HepG2 (cell line): ENCODE measurements around the gene IFT122. TPM values are rescaled to one million over a fixed set of nuclear protein-coding genes. Genes with fewer than 3 reads are reported as not detected.

Source experiments
- ATAC-seq: fragments of 200-7000 bp; cut with Tn5 transposase; 3 replicates; pipeline ENCODE4 v1.9.1; 2020; ENCODE audit warnings: mild to moderate bottlenecking, moderate library complexity
- BruUV-seq: library from RNA; stranded (reverse); fragments of 400-500 nt; replicated peaks from 2 replicates; lab custom pipeline; 2021; lab: Mats Ljungman, UMichigan
- CTCF ChIA-PET: fragments of 300-600 bp; formaldehyde crosslinking; extraction: SDS; loops from one replicate; lab custom pipeline; 2021; ENCODE audit warnings: low total read pairs, inconsistent platforms, low intra/inter-chr PET ratio; lab: Yijun Ruan, JAX
- POLR2A ChIA-PET: fragments of 350-600 bp; sonication (Branson Sonifier 250); formaldehyde crosslinking; loops from one replicate; lab custom pipeline; 2020; ENCODE audit warnings: antibody characterized with exemption, inconsistent platforms; lab: Yijun Ruan, JAX
- DNase-seq: peaks from one replicate; pipeline ENCODE4 v3.0.0-alpha.2; 2015; ENCODE audit warnings: low spot score
- FAIRE-seq: peaks from 3 replicates; lab custom pipeline; 2011; peaks lifted over from hg19 to GRCh38; lab: Jason Lieb, UNC
- H2AFZ ChIP-seq: one replicate; pipeline ENCODE4 v1.6.1; 2011; ENCODE audit warnings: low read length, inconsistent platforms
- H3K27ac ChIP-seq: fragments of 300-600 bp; 3 replicates; pipeline ENCODE4 v1.8.0; 2011; ENCODE audit warnings: mixed run types, mild to moderate bottlenecking, mixed read lengths, low read length, inconsistent platforms; ENCODE audit not compliant: insufficient read depth; ENCODE audit errors: extremely low read length
- H3K27me3 ChIP-seq, 2 experiments: fragments of 200-600 bp in 1 of 2; 2 replicates in 1 of 2; 3 replicates in 1 of 2; pipeline versions ENCODE4 v1.6.0 to v1.8.0; 2011; ENCODE audit warnings: low read length in 2 of 2, mild to moderate bottlenecking in 2 of 2, moderate library complexity in 2 of 2, inconsistent platforms in 1 of 2; ENCODE audit not compliant: insufficient read depth in 2 of 2, control insufficient read depth in 1 of 2
- H3K36me3 ChIP-seq, 2 experiments: fragments of 200-600 bp in 1 of 2; replicated peaks in 1 of 2; 2 replicates in 1 of 2; 3 replicates in 1 of 2; pipeline versions ENCODE4 v1.5.1 to v1.8.0; 2011; ENCODE audit warnings: low read length in 2 of 2, inconsistent platforms in 1 of 2; ENCODE audit not compliant: insufficient read depth in 2 of 2, control insufficient read depth in 1 of 2
- H3K4me1 ChIP-seq: 2 replicates; pipeline ENCODE4 v1.5.1; 2012; ENCODE audit warnings: low read length, inconsistent platforms; ENCODE audit not compliant: insufficient read depth
- H3K4me2 ChIP-seq: 2 replicates; pipeline ENCODE4 v1.6.0; 2011; ENCODE audit warnings: low read depth, low read length, inconsistent platforms
- H3K4me3 ChIP-seq, 3 experiments: fragments of 200-600 bp in 1 of 3; sonication (generic), shearing (Covaris generic) in 1 of 3; replicated peaks in 1 of 3; 2 replicates each; pipeline ENCODE4 v1.5.1; 2011 to 2016; ENCODE audit warnings: low read length in 3 of 3, inconsistent platforms in 2 of 3, low read depth in 2 of 3, mild to moderate bottlenecking in 2 of 3, control low read depth in 1 of 3, mixed read lengths in 1 of 3; ENCODE audit not compliant: insufficient read depth in 1 of 3
- H3K79me2 ChIP-seq: one replicate; pipeline ENCODE4 v1.6.1; 2011; ENCODE audit warnings: low read length, inconsistent platforms; ENCODE audit not compliant: insufficient read depth
- H3K9ac ChIP-seq: 2 replicates; pipeline ENCODE4 v1.6.0; 2011; ENCODE audit warnings: mild to moderate bottlenecking, low read depth, low read length, inconsistent platforms; ENCODE audit not compliant: insufficient read depth
- H3K9me3 ChIP-seq: 2 replicates; pipeline ENCODE4 v1.5.1; 2012; ENCODE audit warnings: mild to moderate bottlenecking, low read length
- H4K20me1 ChIP-seq: 2 replicates; pipeline ENCODE4 v1.6.0; 2011; ENCODE audit warnings: inconsistent platforms, mild to moderate bottlenecking, low read length, moderate library complexity; ENCODE audit not compliant: insufficient read depth
- ERF ChIP-seq: IDR thresholded peaks from 2 replicates; pipeline ENCODE4 v1.6.1; 2018; ENCODE audit warnings: missing biosample characterization, missing genetic modification reagents
- GATA4 ChIP-seq: sonication (generic); IDR thresholded peaks from 2 replicates; pipeline ENCODE4 v1.6.1; 2016; ENCODE audit warnings: antibody characterized with exemption, low read depth, borderline replicate concordance
- HNRNPK ChIP-seq: fragments of 200-400 bp; formaldehyde crosslinking; IDR thresholded peaks from 2 replicates; pipeline ENCODE4 v1.6.1; 2018; ENCODE audit warnings: low read length, low read depth, moderate library complexity, mild to moderate bottlenecking; ENCODE audit not compliant: poor library complexity, severe bottlenecking
- MAZ ChIP-seq, 2 experiments: sonication (generic) in 1 of 2; formaldehyde crosslinking in 1 of 2; IDR thresholded peaks; 2 replicates each; pipeline versions ENCODE4 v1.5.0 to v1.6.1; 2012 to 2020; ENCODE audit warnings: low read depth in 2 of 2, mild to moderate bottlenecking in 2 of 2, borderline replicate concordance in 1 of 2, improper control_type of control experiment in 1 of 2, low read length in 1 of 2, missing genetic modification reagents in 1 of 2, moderate library complexity in 1 of 2
- NCOR1 ChIP-seq: fragments of 200-600 bp; sonication (generic); IDR thresholded peaks from 2 replicates; pipeline ENCODE4 v1.7.0; 2017; ENCODE audit warnings: antibody characterized with exemption, low read length, borderline replicate concordance
- NR3C1 ChIP-seq: sonication (generic); formaldehyde crosslinking; IDR thresholded peaks from 2 replicates; pipeline ENCODE4 v1.4.0; 2020; ENCODE audit warnings: missing genetic modification reagents
- POLR2A ChIP-seq, 2 experiments: IDR thresholded peaks; 2 replicates each; pipeline ENCODE4 v1.6.1; 2011; ENCODE audit warnings: low read depth in 2 of 2, low read length in 2 of 2, mild to moderate bottlenecking in 1 of 2, moderate library complexity in 1 of 2; ENCODE audit not compliant: insufficient read depth in 1 of 2
- PPARG ChIP-seq: conservative IDR thresholded peaks from 2 replicates; pipeline ENCODE4 v1.6.1; 2016; ENCODE audit warnings: missing biosample characterization, missing genetic modification reagents
- RBM39 ChIP-seq: fragments of 200-400 bp; formaldehyde crosslinking; IDR thresholded peaks from one replicate; pipeline ENCODE4 v1.6.1; 2018; ENCODE audit warnings: antibody characterized with exemption, mild to moderate bottlenecking, low read depth, low read length; ENCODE audit not compliant: poor library complexity, severe bottlenecking
- ZNF3 ChIP-seq: IDR thresholded peaks from 2 replicates; pipeline ENCODE4 v1.7.0; 2017; ENCODE audit warnings: inconsistent platforms
- ZNF543 ChIP-seq: sonication (generic); formaldehyde crosslinking; IDR thresholded peaks from 2 replicates; pipeline ENCODE4 v1.4.0; 2020; ENCODE audit warnings: mild to moderate bottlenecking, missing genetic modification reagents
- WGBS: methylation state at CpG from one replicate; pipeline ENCODE4 v1.1.6; 2017; ENCODE audit warnings: low lambda C conversion rate; 5-methylcytosine and 5-hydroxymethylcytosine counted together
- in situ Hi-C: cut with HindIII; loops from 2 replicates; pipeline ENCODE4 v1.10.0; 2017; ENCODE audit warnings: low pct_unique_long_range_greater_than_20kb; ENCODE audit not compliant: extremely low pct_ligation_motif_present
- intact Hi-C: fragments of 100-400 bp; cut with micrococcal nuclease; formaldehyde crosslinking; loops from one replicate; pipeline ENCODE4 v1.10.0; 2022; ENCODE audit not compliant: unreplicated experiment
- polyA plus RNA-seq, 8 experiments: library from polyadenylated mRNA; depleted of rRNA in 3 of 8; stranded (reverse) in 7 of 8; unstranded in 1 of 8; fragments of >200 nt; fragmentation: Illumina TruSeq in 4 of 8; extraction: Trizol in 4 of 8; gene quantifications; 2 replicates each; pipeline versions ENCODE4 v1.2.1 to v1.2.3, GENCODE V29; 2011 to 2016; ENCODE audit warnings: low read depth in 4 of 8, missing spikeins in 1 of 8, mixed read lengths in 1 of 8; ENCODE audit not compliant: insufficient read depth in 1 of 8
- total RNA-seq, 5 experiments: library from RNA; depleted of rRNA; stranded (reverse); fragments of >200 nt; fragmentation: Illumina TruSeq; extraction: Trizol; gene quantifications; 2 replicates each; pipeline ENCODE4 v1.2.3, GENCODE V29; 2016; ENCODE audit warnings: low read depth in 1 of 5
- TF ChIP-seq, protein P1 (sequence below): sonication (generic); formaldehyde crosslinking; IDR thresholded peaks from 2 replicates; pipeline ENCODE4 v1.9.0; 2021; ENCODE audit warnings: mild to moderate bottlenecking, missing genetic modification reagents
- TF ChIP-seq, protein P2 (sequence below): sonication (generic); formaldehyde crosslinking; IDR thresholded peaks from 2 replicates; pipeline ENCODE4 v1.4.0; 2020; ENCODE audit warnings: missing genetic modification reagents
- TF ChIP-seq, protein P3 (sequence below): sonication (generic); formaldehyde crosslinking; IDR thresholded peaks from 2 replicates; pipeline ENCODE4 v1.4.0; 2020; ENCODE audit warnings: missing genetic modification reagents, mild to moderate bottlenecking, borderline replicate concordance

IFT122 gene
- total and polyA plus RNA-seq, 2 of the 13 experiments (the other 11 are each of a cell fraction or from before 2014, with no cell fraction given): 10.1 to 10.3 TPM

DNA sequence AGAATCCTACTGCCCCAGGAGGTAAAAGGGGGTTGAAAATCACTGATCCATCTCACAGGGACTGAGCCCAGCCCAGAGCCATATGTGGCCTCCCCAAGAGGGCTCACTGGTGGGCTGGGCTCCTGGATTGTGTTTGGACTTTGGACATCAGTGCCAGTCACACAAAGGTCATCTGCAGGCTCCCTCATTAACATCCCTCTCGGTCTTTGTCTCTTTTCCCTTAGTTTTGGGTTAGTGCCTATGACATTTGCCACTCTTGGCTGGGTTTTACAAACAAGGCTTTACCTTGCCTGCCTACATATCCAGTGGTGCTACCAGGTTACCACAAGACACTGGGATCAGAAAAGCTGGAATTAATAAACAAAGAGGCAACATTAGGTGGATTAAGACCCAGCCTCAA, 27.9 kb downstream of the IFT122 start:
- BruUV-seq: no TSS peak
- POLR2A ChIA-PET: no interaction called here
- CTCF ChIA-PET: no interaction called here
- TF ChIP-seq ERF (CRISPR knock-in tag) (no peak), NCOR1 (peak; percentile 52; the same call in 1 of the 2 replicates), ZNF3 (no peak), HNRNPK (no peak), PPARG (0 out of 2 replicates have a peak, but pooled peaks have one; percentile 18), MAZ (IDR thresholded peaks at IDR 0.05; ENCODE audit: borderline replicate concordance, low read depth, low read length) (no peak), MAZ (CRISPR knock-in tag; IDR thresholded peaks at IDR 0.05; ENCODE audit: low read depth) (no peak), GATA4 (no peak), RBM39 (no peak), ZNF543 (no peak), NR3C1 (CRISPR knock-in tag) (no peak), POLR2A (IDR thresholded peaks at IDR 0.05; ENCODE audit: insufficient read depth in 1 of 2, low read depth in 2 of 2, low read length in 2 of 2) (no peak)
- TF ChIP-seq, protein P1, sequence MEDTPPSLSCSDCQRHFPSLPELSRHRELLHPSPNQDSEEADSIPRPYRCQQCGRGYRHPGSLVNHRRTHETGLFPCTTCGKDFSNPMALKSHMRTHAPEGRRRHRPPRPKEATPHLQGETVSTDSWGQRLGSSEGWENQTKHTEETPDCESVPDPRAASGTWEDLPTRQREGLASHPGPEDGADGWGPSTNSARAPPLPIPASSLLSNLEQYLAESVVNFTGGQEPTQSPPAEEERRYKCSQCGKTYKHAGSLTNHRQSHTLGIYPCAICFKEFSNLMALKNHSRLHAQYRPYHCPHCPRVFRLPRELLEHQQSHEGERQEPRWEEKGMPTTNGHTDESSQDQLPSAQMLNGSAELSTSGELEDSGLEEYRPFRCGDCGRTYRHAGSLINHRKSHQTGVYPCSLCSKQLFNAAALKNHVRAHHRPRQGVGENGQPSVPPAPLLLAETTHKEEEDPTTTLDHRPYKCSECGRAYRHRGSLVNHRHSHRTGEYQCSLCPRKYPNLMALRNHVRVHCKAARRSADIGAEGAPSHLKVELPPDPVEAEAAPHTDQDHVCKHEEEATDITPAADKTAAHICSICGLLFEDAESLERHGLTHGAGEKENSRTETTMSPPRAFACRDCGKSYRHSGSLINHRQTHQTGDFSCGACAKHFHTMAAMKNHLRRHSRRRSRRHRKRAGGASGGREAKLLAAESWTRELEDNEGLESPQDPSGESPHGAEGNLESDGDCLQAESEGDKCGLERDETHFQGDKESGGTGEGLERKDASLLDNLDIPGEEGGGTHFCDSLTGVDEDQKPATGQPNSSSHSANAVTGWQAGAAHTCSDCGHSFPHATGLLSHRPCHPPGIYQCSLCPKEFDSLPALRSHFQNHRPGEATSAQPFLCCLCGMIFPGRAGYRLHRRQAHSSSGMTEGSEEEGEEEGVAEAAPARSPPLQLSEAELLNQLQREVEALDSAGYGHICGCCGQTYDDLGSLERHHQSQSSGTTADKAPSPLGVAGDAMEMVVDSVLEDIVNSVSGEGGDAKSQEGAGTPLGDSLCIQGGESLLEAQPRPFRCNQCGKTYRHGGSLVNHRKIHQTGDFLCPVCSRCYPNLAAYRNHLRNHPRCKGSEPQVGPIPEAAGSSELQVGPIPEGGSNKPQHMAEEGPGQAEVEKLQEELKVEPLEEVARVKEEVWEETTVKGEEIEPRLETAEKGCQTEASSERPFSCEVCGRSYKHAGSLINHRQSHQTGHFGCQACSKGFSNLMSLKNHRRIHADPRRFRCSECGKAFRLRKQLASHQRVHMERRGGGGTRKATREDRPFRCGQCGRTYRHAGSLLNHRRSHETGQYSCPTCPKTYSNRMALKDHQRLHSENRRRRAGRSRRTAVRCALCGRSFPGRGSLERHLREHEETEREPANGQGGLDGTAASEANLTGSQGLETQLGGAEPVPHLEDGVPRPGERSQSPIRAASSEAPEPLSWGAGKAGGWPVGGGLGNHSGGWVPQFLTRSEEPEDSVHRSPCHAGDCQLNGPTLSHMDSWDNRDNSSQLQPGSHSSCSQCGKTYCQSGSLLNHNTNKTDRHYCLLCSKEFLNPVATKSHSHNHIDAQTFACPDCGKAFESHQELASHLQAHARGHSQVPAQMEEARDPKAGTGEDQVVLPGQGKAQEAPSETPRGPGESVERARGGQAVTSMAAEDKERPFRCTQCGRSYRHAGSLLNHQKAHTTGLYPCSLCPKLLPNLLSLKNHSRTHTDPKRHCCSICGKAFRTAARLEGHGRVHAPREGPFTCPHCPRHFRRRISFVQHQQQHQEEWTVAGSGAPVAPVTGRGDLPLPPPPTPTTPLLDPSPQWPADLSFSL (CRISPR knock-in tag): no peak
- TF ChIP-seq, protein P2, sequence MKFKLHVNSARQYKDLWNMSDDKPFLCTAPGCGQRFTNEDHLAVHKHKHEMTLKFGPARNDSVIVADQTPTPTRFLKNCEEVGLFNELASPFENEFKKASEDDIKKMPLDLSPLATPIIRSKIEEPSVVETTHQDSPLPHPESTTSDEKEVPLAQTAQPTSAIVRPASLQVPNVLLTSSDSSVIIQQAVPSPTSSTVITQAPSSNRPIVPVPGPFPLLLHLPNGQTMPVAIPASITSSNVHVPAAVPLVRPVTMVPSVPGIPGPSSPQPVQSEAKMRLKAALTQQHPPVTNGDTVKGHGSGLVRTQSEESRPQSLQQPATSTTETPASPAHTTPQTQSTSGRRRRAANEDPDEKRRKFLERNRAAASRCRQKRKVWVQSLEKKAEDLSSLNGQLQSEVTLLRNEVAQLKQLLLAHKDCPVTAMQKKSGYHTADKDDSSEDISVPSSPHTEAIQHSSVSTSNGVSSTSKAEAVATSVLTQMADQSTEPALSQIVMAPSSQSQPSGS (CRISPR knock-in tag): no peak
- TF ChIP-seq, protein P3, sequence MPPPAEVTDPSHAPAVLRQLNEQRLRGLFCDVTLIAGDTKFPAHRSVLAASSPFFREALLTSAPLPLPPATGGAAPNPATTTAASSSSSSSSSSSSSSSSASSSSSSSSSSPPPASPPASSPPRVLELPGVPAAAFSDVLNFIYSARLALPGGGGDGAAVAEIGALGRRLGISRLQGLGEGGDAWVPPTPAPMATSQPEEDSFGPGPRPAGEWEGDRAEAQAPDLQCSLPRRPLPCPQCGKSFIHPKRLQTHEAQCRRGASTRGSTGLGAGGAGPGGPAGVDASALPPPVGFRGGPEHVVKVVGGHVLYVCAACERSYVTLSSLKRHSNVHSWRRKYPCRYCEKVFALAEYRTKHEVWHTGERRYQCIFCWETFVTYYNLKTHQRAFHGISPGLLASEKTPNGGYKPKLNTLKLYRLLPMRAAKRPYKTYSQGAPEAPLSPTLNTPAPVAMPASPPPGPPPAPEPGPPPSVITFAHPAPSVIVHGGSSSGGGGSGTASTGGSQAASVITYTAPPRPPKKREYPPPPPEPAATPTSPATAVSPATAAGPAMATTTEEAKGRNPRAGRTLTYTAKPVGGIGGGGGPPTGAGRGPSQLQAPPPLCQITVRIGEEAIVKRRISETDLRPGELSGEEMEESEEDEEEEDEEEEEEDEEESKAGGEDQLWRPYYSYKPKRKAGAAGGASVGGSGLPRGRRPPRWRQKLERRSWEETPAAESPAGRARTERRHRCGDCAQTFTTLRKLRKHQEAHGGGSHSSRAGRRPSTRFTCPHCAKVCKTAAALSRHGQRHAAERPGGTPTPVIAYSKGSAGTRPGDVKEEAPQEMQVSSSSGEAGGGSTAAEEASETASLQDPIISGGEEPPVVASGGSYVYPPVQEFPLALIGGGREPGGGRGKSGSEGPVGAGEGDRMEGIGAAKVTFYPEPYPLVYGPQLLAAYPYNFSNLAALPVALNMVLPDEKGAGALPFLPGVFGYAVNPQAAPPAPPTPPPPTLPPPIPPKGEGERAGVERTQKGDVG (CRISPR knock-in tag): no peak

More for the DNA sequence above, 27.9 kb downstream of the IFT122 start:
- Histone ChIP-seq H2AFZ (no peak overlapping the region), H3K27ac (peak overlapping the region; percentile 45), H3K79me2 (no peaks in the 10 kb centered on the region), H3K4me3 (no peak overlapping the region), H3K4me2 (peak overlapping the region; percentile 44), H4K20me1 (no peaks in the 10 kb centered on the region), H3K27me3 (no peaks in the 10 kb centered on the region), H3K9me3 (no peaks in the 10 kb centered on the region), H3K36me3 (peaks cover 1 to 2% of the 10 kb centered on the region in 2 experiments; a peak in 1 of 5 replicates), H3K4me1 (peaks cover 25% of the 10 kb centered on the region), H3K9ac (no peak overlapping the region; the same call in 1 of the 2 replicates)
- WGBS: 15% methylated on average over 1 of the region's 1 CpG
- DNase-seq (peak; percentile 54), ATAC-seq (peak; percentile 86), FAIRE-seq (peak; percentile 87)
- intact Hi-C loops (no loop called here), in situ Hi-C loops (no loop called here)
